NCI-H82 (cell line): ENCODE results near the gene ABR.

Experiments used
- DNase-seq: peaks from one replicate; lab custom pipeline; 2025; lab: John Stamatoyannopoulos, UW

The ABR gene

GRCh38 chr17:1030684-1031532, 148.9 kb downstream of the ABR start:
- no peak for DNase-seq

DNA sequence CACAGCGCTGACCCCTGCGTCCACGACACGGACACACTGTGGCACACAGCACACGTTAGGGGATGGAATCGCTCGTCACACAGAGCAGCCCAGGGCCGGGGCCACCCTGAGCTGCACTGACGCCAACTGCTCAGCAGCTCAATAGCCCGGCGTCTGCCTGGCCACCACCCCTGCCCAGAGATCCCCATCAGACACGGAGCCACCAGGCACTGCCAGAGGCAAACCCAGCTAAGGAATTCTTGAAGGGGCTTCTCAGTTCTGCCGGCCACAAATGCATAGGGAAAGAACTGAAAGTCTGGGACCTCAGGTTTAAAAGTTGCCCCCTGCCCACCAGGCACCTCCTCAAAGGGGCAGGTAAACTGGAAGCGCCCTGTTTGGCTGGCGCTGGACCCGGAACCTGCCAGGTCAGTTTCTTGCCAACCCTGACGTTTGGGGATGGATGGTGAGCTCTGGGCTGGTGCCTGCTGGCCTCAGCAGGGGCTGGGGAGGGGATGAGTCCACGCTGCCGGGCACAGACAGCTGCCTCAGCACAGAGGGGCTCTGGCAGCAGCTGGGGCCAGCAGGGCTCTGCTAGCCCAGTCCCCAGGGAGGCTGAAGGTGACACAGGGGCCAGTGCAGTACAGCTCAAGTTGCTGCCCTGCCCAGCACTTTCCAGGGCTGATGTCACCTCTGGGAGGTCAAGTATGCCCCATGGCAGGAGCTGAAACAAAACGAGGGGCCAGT, 149.7 kb downstream of the ABR start:
- peak; percentile 33 for DNase-seq

DNA sequence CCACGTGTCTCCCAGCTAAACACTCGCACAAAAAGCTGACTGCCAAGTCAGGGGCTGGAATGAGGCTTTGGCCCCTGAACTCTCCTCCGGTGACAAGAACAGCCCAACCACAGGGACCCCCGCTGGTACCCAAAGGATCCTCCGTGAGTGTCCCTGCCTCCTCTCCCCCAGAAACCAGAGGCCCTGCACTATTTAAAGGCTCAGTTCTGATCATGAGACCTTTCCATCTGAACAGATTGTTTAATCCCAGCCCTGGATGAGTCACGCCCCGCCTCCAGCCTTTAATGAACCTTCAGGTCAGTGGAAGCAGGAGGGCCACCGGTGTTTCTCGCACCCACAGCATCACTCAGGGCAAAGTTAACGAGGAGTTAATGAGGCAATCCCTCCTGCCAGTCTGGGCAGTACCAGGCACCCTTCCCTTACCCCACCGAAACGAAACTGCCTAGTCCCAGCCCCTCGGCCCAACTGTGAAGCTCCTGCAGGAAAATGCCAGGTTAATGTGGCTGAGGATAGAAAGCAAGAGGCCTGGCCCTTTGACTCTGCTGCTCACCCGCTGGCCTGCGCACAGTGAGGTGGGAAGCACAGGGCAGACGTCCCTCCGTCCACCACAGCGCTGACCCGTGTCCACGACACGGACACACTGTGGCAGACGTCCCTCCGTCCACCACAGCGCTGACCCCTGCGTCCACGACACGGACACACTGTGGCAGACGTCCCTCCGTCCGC, 150.4 kb downstream of the ABR start:
- peak; percentile 84 for DNase-seq

DNA sequence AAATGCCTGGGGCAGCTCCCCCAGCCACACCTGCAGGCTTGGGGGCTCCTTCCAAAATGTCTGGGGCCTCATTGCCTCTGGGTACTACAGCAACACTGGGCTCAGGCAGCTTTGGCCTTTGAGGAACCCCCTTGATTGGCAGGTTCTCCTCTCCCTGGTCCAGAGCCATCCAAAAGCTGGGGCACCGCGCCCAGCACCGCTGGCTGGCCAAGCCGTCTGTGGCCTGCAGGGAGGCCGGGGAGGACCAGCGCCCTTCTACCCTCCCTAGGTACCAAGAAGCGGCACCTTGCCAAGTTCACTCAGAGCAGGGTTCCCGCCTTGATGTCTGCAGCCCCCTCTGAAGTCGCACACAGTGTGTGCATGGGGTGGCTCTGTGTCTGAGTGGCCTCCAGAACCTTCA, 152.7 kb downstream of the ABR start:
- no peak for DNase-seq

GRCh38 chr17:1026599-1026975, 153.2 kb downstream of the ABR start:
- DNase-seq = no peak

DNA sequence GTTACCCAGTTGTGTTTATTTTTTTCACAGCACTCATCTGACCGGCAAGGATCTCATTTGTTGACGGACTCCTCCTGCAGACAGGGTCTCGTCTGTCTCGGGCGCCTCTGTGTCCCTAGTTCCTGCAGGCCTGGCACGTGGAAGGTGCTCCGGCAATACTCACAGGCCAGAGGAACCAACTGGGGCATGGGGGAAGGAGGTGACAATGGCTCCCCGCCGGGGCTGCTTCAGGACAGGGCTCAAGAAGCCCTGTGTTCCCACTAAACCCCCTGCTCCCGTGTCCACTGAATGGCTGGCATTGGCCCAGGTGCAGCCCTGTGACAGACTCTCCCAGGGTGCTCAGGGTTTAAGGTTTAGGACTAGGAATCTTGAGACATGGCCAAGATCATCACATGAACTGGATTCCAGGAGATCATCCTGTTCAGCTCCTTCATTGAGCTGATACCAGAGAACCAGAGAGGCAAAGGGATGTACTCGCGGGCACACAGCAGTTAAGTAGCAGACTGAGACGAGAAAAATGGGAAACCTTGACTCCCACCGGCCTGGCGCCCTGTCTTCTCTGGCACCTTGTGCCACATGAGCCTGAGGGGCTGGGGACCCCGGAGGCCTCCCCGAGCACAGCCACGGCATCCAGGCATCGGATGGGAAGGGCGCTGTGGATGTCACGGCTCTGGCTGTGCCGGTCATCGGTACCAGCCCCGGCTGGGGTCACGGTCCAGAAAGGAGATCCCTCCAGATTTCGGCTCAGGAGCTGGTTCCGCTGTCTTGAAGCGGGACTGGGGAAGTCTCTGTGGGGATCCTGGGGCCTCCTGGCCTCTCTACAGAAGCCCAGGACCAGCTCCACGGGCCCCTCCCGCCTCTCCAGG, 153.8 kb downstream of the ABR start:
- no peak for DNase-seq

DNA sequence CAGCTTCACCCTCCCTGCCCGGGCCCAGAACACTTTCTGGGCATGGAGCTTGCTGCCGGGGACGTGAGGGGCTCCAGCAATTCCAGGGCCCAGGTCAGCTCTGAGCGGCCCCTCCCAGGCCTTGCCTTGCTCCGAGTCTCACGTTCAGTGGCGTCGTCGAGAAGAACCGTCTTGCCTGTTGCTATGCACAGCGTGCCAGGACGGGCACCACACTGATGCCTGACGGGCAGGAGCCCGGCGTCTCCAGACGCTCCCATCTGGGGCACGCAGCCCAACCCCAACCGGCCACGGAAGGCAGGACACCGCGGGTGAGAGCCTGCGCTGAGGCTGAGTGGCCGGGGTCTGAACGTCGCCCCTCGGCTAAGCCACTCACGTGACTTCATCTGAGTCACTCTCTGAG, 155.7 kb downstream of the ABR start:
- no peak for DNase-seq

GRCh38 chr17:1022278-1023024, 157.3 kb downstream of the ABR start:
- peak; percentile 53 for DNase-seq

DNA sequence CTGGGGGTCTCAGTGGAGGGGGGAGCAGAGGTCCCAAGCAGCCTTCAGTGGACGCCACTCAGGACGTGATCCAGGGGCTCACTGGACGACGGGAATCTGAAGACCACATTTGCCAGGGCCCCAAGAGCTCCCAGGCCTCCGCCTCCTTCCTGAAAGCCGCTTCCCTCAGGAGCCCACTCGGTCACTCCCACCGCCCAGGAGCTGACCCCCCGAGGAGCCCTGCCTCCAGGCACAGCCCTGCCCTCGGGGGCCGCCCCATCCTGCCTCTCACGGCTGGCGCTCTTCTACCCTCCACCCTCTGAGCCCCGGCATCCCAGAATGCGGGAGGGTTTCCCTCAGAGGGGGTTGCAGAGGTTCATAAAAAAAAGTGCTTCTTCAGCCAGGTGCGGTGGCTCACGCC, 158.6 kb downstream of the ABR start:
- no peak for DNase-seq

GRCh38 chr17:1019451-1019850, 160.3 kb downstream of the ABR start:
- DNase-seq = no peak

GRCh38 chr17:1018547-1018946, 161.2 kb downstream of the ABR start:
- no peak for DNase-seq

DNA sequence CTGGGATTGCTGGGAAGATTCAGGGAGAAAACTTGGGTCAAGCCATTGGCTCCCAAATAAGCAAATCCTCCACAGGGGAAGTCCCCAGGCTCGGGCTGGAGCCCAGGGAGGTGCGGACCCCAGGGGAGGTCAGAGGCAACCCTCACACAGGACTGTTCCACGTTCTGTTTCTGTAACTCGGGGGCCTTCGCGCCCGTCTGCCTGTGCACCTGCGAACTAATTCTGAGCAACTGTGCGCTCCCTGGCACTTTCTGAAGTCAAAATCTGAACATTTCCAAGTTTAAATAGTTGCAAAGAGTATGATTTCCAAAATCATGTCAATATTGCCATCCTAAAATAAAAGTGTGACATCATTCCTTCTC, 166.1 kb downstream of the ABR start:
- no peak for DNase-seq

- no peak for DNase-seq
Observed at GRCh38 chr17:1012823-1013728, 166.7 kb downstream of the ABR start.

GRCh38 chr17:1011760-1012735, 167.7 kb downstream of the ABR start:
- no peak for DNase-seq

DNA sequence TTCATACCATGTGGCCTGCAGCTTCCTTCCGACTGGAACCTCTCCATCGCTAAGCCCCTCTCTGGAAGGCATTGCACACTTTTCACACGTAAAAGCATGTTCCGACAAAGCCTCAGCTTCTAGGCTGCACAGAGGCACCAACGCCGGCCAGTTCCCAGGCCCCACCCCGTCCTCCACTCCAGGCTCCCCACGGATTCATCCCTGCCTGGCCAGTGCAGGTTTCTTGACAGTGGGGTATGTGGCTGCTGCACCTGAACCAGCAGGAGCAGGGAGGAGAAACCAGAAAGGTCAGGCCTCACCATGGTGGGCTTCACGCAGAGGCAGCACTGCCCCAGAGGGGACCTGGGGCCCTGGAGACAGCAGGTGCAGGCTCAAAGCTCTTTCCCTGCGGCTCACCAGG, 168.6 kb downstream of the ABR start:
- DNase-seq = no peak

- no peak for DNase-seq
Observed at GRCh38 chr17:1010586-1010985, 169.2 kb downstream of the ABR start.

- no peak for DNase-seq
Observed at GRCh38 chr17:1010086-1010450, 169.7 kb downstream of the ABR start.

DNA sequence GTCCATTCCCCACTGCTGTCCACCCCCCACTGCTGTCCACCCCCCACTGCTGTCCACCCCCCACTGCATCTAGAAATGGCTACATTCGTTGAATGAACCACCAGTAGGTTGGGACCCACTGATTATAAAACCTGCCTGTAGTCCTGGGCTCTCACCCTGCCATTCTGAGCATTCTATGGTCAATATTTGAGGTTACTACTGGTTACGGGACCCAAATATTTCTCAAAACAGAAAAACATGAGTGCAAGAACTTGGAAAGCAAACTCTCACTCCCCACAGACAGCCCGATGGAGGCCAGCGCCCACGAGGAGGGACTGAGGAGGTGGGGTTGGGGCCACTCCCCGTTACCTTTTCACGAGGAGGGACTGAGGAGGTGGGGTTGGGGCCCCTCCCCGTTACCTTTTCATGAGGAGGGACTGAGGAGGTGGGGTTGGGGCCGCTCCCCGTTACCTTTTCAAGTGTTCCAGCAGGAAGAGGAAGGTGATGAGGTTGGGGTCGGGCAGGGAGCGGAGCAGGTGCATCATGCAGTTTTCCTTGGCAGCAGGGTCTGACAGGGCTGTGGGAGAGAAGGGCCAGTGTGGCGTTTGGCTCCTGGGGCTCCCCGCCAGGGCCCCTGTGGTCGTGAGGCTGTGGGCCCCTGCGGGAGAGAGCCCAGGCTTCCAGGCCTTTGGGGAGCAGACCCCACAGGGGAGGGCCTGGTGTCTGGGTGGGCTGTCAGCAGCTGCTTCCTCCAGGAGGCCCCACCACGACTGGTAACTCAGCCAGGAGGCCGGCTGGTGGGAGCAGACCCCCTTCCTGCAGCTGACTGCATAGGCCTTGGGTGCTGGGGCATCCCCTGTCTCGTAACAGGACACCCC, 170.3 kb downstream of the ABR start:
- DNase-seq = no peak
